SK-N-SH (cell line): ENCODE results near the gene SLC36A4. TPM values are rescaled to one million over a fixed set of nuclear protein-coding genes. Genes with fewer than 3 reads are reported as not detected.

Source experiments
- CTCF ChIA-PET: fragments of 300-600, 350-600 bp; formaldehyde crosslinking; extraction: SDS; loops from one replicate; lab custom pipeline; 2021; lab: Yijun Ruan, JAX
- POLR2A ChIA-PET: fragments of 350-600 bp; sonication (Branson Sonifier 250); formaldehyde crosslinking; extraction: SDS; loops from one replicate; lab custom pipeline; 2020; ENCODE audit warnings: antibody characterized with exemption, inconsistent platforms; lab: Yijun Ruan, JAX
- DNase-seq: peaks from one replicate; pipeline ENCODE4 v3.0.0; 2012
- H2AFZ ChIP-seq: fragments of 200-600 bp; sonication (generic); 2 replicates; pipeline ENCODE4 v1.8.1; 2016; ENCODE audit warnings: antibody characterized with exemption, mild to moderate bottlenecking, low read depth
- H3F3A ChIP-seq: fragments of 200-600 bp; sonication (generic); replicated peaks from 2 replicates; pipeline ENCODE3; 2016; ENCODE audit warnings: antibody characterized with exemption, mild to moderate bottlenecking; ENCODE audit not compliant: insufficient read depth
- H3K27ac ChIP-seq, 2 experiments: fragments of 200-500 bp in 1 of 2; fragments of 200-600 bp in 1 of 2; sonication (Bioruptor generic) in 1 of 2; sonication (generic), shearing (Covaris generic) in 1 of 2; 2 replicates each; pipeline versions ENCODE4 v1.5.1 to v1.6.1; 2014 to 2016; ENCODE audit warnings: low read depth in 2 of 2, inconsistent platforms in 1 of 2, low read length in 1 of 2, mild to moderate bottlenecking in 1 of 2, mixed read lengths in 1 of 2
- H3K27me3 ChIP-seq: fragments of 200-600 bp; sonication (generic), shearing (Covaris generic); 2 replicates; pipeline ENCODE4 v1.6.1; 2016; ENCODE audit warnings: mixed run types; ENCODE audit not compliant: insufficient read depth
- H3K36me3 ChIP-seq, 2 experiments: fragments of 200-500 bp in 1 of 2; fragments of 200-600 bp in 1 of 2; sonication (Bioruptor generic) in 1 of 2; sonication (generic) in 1 of 2; replicated peaks in 1 of 2; 2 replicates each; pipeline versions ENCODE3 to v1.5.1; 2014 to 2016; ENCODE audit warnings: low read length in 1 of 2, mild to moderate bottlenecking in 1 of 2; ENCODE audit not compliant: insufficient read depth in 2 of 2, control insufficient read depth in 1 of 2
- H3K4me1 ChIP-seq, 2 experiments: fragments of 200-500 bp in 1 of 2; fragments of 200-600 bp in 1 of 2; sonication (Bioruptor generic) in 1 of 2; sonication (generic), shearing (Covaris generic) in 1 of 2; 2 replicates each; pipeline versions ENCODE4 v1.5.1 to v1.6.1; 2014 to 2016; ENCODE audit warnings: low read depth in 1 of 2, low read length in 1 of 2, mixed run types in 1 of 2; ENCODE audit not compliant: insufficient read depth in 2 of 2, control insufficient read depth in 1 of 2
- H3K4me2 ChIP-seq: fragments of 200-600 bp; sonication (generic), shearing (Covaris generic); 2 replicates; pipeline ENCODE4 v1.6.1; 2017; ENCODE audit warnings: mixed run types
- H3K4me3 ChIP-seq, 2 experiments: fragments of 200-500 bp in 1 of 2; fragments of 200-600 bp in 1 of 2; sonication (Bioruptor generic) in 1 of 2; sonication (generic), shearing (Covaris generic) in 1 of 2; 2 replicates each; pipeline versions ENCODE4 v1.5.1 to v1.8.1; 2014 to 2016; ENCODE audit warnings: low read depth in 2 of 2, inconsistent platforms in 1 of 2, low read length in 1 of 2, mild to moderate bottlenecking in 1 of 2, mixed read lengths in 1 of 2, moderate library complexity in 1 of 2
- H3K79me2 ChIP-seq: fragments of 200-600 bp; sonication (generic); 2 replicates; pipeline ENCODE4 v1.8.1; 2017; ENCODE audit warnings: mild to moderate bottlenecking; ENCODE audit not compliant: insufficient read depth
- H3K9ac ChIP-seq: fragments of 200-600 bp; sonication (generic); 2 replicates; pipeline ENCODE4 v1.6.1; 2017; ENCODE audit warnings: mixed run types
- H3K9me2 ChIP-seq: fragments of 200-600 bp; sonication (generic); 2 replicates; pipeline ENCODE4 v1.6.1; 2017; ENCODE audit warnings: mixed run types
- H3K9me3 ChIP-seq: fragments of 200-600 bp; sonication (generic); 2 replicates; pipeline ENCODE4 v1.6.1; 2017; ENCODE audit warnings: mixed run types, mild to moderate bottlenecking, moderate library complexity
- H4K20me1 ChIP-seq: fragments of 200-600 bp; sonication (generic); 2 replicates; pipeline ENCODE4 v1.6.1; 2017; ENCODE audit warnings: mild to moderate bottlenecking, mixed run types; ENCODE audit not compliant: insufficient read depth
- EZH2phosphoT487 ChIP-seq: fragments of 200-600 bp; sonication (generic); IDR thresholded peaks from 2 replicates; pipeline ENCODE4 v1.6.1; 2017; ENCODE audit warnings: low read depth, mixed run types, mild to moderate bottlenecking, antibody characterized with exemption, moderate library complexity, borderline replicate concordance
- JUND ChIP-seq: IDR thresholded peaks from 2 replicates; pipeline ENCODE4 v1.4.0; 2012
- MEF2A ChIP-seq: IDR thresholded peaks from 2 replicates; pipeline ENCODE4 v1.4.0; 2012; ENCODE audit warnings: low read depth, borderline replicate concordance
- MXI1 ChIP-seq: IDR thresholded peaks from 2 replicates; pipeline ENCODE4 v1.6.1; 2012; ENCODE audit warnings: mild to moderate bottlenecking, low read depth, low read length, improper control_type of control experiment
- NRF1 ChIP-seq: IDR thresholded peaks from 2 replicates; pipeline ENCODE4 v1.6.1; 2012; ENCODE audit warnings: low read depth, mild to moderate bottlenecking, low read length
- RCOR1 ChIP-seq: fragments of 150-350 bp; IDR thresholded peaks from 2 replicates; pipeline ENCODE4 v1.6.1; 2017; ENCODE audit warnings: antibody characterized with exemption, low read length
- RXRA ChIP-seq: IDR thresholded peaks from 2 replicates; pipeline ENCODE4 v1.4.0; 2012; ENCODE audit warnings: low read depth, mild to moderate bottlenecking, borderline replicate concordance
- SMC3 ChIP-seq: IDR thresholded peaks from 2 replicates; pipeline ENCODE4 v1.6.1; 2012; ENCODE audit warnings: low read depth, low read length, improper control_type of control experiment
- WGBS: methylation state at CpG from one replicate; pipeline ENCODE4 v1.1.6; 2017; ENCODE audit warnings: low lambda C conversion rate; 5-methylcytosine and 5-hydroxymethylcytosine counted together
- polyA plus RNA-seq, 3 experiments: library from polyadenylated mRNA; depleted of rRNA; stranded (reverse); fragments of >200 nt; gene quantifications; 2 replicates each; pipeline ENCODE4 v1.2.3, GENCODE V29; 2012
- TF ChIP-seq, protein P1 (sequence below): fragments of 150-350 bp; IDR thresholded peaks from 2 replicates; pipeline ENCODE4 v1.6.1; 2017; ENCODE audit warnings: antibody characterized with exemption, low read length, low read depth, borderline replicate concordance
- TF ChIP-seq, protein P2 (sequence below): fragments of 150-350 bp; IDR thresholded peaks from 2 replicates; pipeline ENCODE4 v1.6.1; 2016; ENCODE audit warnings: mild to moderate bottlenecking, low read depth, low read length
- TF ChIP-seq, protein P3 (sequence below): IDR thresholded peaks from 2 replicates; pipeline ENCODE4 v1.6.1; 2012; ENCODE audit warnings: mild to moderate bottlenecking, low read depth, low read length, moderate library complexity

SLC36A4 gene
- polyA plus RNA-seq, 1 of the 3 experiments (the other 2 are of a cell fraction) = 9.7 TPM

DNA sequence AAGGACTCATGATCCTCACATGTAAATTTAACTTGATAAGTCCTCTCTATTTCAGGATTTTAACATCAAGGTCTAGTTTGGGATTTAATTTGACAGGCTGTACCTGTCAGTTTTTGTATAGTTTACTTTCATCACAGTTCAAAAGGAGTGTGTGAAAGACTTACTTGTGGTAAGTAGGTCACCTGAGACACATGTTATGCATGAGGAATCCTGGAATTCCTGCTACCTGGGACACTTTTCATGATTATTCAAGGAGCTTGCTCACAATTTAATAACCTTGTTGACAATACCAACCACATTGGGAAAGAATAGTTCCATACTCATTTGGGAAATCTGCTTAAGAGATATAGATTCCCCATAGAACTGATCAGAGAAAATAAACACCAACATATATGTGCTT, 15.8 kb upstream of the SLC36A4 start:
- no peak overlapping the region for H3K4me3 ChIP-seq
- H3K4me2 ChIP-seq = no peak overlapping the region
- H3K9me2 ChIP-seq = no peaks in the 10 kb centered on the region
- DNase-seq = no peak
- no peak overlapping the region for H2AFZ ChIP-seq
- H3K9me3 ChIP-seq = no peaks in the 10 kb centered on the region
- TF ChIP-seq, protein P1, sequence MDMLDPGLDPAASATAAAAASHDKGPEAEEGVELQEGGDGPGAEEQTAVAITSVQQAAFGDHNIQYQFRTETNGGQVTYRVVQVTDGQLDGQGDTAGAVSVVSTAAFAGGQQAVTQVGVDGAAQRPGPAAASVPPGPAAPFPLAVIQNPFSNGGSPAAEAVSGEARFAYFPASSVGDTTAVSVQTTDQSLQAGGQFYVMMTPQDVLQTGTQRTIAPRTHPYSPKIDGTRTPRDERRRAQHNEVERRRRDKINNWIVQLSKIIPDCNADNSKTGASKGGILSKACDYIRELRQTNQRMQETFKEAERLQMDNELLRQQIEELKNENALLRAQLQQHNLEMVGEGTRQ = no peak
- no peak for TF ChIP-seq SMC3
- TF ChIP-seq MXI1 = no peak
- TF ChIP-seq RCOR1 = no peak
- TF ChIP-seq, protein P2, sequence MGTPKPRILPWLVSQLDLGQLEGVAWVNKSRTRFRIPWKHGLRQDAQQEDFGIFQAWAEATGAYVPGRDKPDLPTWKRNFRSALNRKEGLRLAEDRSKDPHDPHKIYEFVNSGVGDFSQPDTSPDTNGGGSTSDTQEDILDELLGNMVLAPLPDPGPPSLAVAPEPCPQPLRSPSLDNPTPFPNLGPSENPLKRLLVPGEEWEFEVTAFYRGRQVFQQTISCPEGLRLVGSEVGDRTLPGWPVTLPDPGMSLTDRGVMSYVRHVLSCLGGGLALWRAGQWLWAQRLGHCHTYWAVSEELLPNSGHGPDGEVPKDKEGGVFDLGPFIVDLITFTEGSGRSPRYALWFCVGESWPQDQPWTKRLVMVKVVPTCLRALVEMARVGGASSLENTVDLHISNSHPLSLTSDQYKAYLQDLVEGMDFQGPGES = no peak
- TF ChIP-seq RXRA = no peak
- no peak for TF ChIP-seq NRF1
- TF ChIP-seq, protein P3, sequence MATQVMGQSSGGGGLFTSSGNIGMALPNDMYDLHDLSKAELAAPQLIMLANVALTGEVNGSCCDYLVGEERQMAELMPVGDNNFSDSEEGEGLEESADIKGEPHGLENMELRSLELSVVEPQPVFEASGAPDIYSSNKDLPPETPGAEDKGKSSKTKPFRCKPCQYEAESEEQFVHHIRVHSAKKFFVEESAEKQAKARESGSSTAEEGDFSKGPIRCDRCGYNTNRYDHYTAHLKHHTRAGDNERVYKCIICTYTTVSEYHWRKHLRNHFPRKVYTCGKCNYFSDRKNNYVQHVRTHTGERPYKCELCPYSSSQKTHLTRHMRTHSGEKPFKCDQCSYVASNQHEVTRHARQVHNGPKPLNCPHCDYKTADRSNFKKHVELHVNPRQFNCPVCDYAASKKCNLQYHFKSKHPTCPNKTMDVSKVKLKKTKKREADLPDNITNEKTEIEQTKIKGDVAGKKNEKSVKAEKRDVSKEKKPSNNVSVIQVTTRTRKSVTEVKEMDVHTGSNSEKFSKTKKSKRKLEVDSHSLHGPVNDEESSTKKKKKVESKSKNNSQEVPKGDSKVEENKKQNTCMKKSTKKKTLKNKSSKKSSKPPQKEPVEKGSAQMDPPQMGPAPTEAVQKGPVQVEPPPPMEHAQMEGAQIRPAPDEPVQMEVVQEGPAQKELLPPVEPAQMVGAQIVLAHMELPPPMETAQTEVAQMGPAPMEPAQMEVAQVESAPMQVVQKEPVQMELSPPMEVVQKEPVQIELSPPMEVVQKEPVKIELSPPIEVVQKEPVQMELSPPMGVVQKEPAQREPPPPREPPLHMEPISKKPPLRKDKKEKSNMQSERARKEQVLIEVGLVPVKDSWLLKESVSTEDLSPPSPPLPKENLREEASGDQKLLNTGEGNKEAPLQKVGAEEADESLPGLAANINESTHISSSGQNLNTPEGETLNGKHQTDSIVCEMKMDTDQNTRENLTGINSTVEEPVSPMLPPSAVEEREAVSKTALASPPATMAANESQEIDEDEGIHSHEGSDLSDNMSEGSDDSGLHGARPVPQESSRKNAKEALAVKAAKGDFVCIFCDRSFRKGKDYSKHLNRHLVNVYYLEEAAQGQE = no peak
- no peak for TF ChIP-seq JUND
- H3K4me1 ChIP-seq = peaks cover 0 to 10% of the 10 kb centered on the region in 2 experiments; a peak in 2 of 4 replicates
- H3K79me2 ChIP-seq = no peaks in the 10 kb centered on the region
- CTCF ChIA-PET = interaction anchor here (1.4 to 3.2 kb wide), 5 partner anchors 11 to 271 kb away, joined by 3 to 11 read pairs (median 6); no protein-coding TSS in a partner anchor
- H3K36me3 ChIP-seq = no peaks in the 10 kb centered on the region
- no peaks in the 10 kb centered on the region for H3F3A ChIP-seq
- H3K9ac ChIP-seq = no peak overlapping the region
- H3K27me3 ChIP-seq = peaks cover under 1% of the 10 kb centered on the region; the same call in 1 of the 2 replicates
- POLR2A ChIA-PET = no interaction called here
- no peak overlapping the region for H3K27ac ChIP-seq
- no peaks in the 10 kb centered on the region for H4K20me1 ChIP-seq

DNA sequence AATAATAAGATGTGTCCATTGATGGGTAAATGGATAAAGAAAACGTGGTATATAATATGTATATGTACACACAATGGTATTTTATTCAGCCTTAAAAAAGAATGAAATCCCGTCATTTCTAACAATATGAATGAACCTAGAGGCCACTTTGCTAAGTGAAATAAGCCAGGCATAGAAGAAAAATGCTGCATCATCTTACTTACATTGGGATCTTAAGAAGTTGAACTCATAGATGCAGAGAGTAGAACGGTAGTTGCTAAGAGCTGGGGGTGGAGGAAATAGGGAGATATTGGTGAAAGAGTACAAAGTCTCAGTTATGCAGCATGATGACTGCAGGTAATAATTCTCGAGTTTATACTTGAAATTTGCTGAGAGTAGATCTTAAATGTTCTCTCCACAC, 14.3 kb upstream of the SLC36A4 start:
- CTCF ChIA-PET = interaction anchor here (1.4 to 3.2 kb wide), 3 partner anchors 20 to 270 kb away, joined by 3 to 11 read pairs (median 10); no protein-coding TSS in a partner anchor
- 43% methylated on average over 4 of the region's 4 CpGs for WGBS
- no peak overlapping the region for H3K4me2 ChIP-seq
- H3K9me3 ChIP-seq = no peaks in the 10 kb centered on the region
- H3K79me2 ChIP-seq = no peaks in the 10 kb centered on the region
- no peak for TF ChIP-seq EZH2phosphoT487
- no peak for TF ChIP-seq MEF2A
- H3K27ac ChIP-seq = no peak overlapping the region
- no peaks in the 10 kb centered on the region for H3K36me3 ChIP-seq
- H3F3A ChIP-seq = no peaks in the 10 kb centered on the region
- DNase-seq = no peak
- H4K20me1 ChIP-seq = no peaks in the 10 kb centered on the region
- no peak overlapping the region for H3K4me3 ChIP-seq
- H3K4me1 ChIP-seq = peaks cover 0 to 10% of the 10 kb centered on the region in 2 experiments; a peak in 2 of 4 replicates
- POLR2A ChIA-PET = interaction anchor here (1.1 kb wide), 1 partner anchor 14 kb away, joined by 4 read pairs; the partner anchor contains the start of gene SLC36A4
- no peaks in the 10 kb centered on the region for H3K9me2 ChIP-seq
- H2AFZ ChIP-seq = no peak overlapping the region
- no peaks in the 10 kb centered on the region for H3K27me3 ChIP-seq
- no peak overlapping the region for H3K9ac ChIP-seq
